ENCODE measurements around the gene TYW3.
"Not testable (repeated sequence)": the region's sequence is repeated elsewhere in the genome, so short reads cannot be mapped to it uniquely, and the experiment has no call there.

Gene TYW3

GRCh38 chr1:74732071-74732946 is 643 bp upstream of the TYW3 start:
- DNase-seq = not testable (repeated sequence)

- DNase-seq = peak; percentile 55
Observed at GRCh38 chr1:74733604-74734484, 892 bp downstream of the TYW3 start.

- DNase-seq = no peak
Observed at GRCh38 chr1:74737333-74737732, 4.4 kb downstream of the TYW3 start.

GRCh38 chr1:74740307-74740980 is 7.5 kb downstream of the TYW3 start:
- not testable (repeated sequence) for DNase-seq

GRCh38 chr1:74745247-74745646 is 12.3 kb downstream of the TYW3 start:
- DNase-seq = not testable (repeated sequence)

GRCh38 chr1:74748960-74749359 is 16.0 kb downstream of the TYW3 start:
- no peak for DNase-seq

GRCh38 chr1:74753104-74753503 is 20.2 kb downstream of the TYW3 start:
- no peak for DNase-seq

GRCh38 chr1:74755475-74755874 is 22.5 kb downstream of the TYW3 start:
- DNase-seq = no peak

GRCh38 chr1:74756650-74757049 is 23.7 kb downstream of the TYW3 start:
- DNase-seq = not testable (repeated sequence)

- DNase-seq = no peak
Observed at GRCh38 chr1:74763807-74764206, 30.9 kb downstream of the TYW3 start.

GRCh38 chr1:74766579-74766978 is 33.6 kb downstream of the TYW3 start:
- no peak for DNase-seq

GRCh38 chr1:74767490-74767889 is 34.5 kb downstream of the TYW3 start:
- DNase-seq = no peak

- peak; percentile 55 for DNase-seq
Observed at GRCh38 chr1:74771913-74772515, 39.1 kb downstream of the TYW3 start.

GRCh38 chr1:74772945-74773344 is 40.0 kb downstream of the TYW3 start:
- no peak for DNase-seq

- DNase-seq = no peak
Observed at GRCh38 chr1:74773582-74773981, 40.6 kb downstream of the TYW3 start.

- DNase-seq = no peak
Observed at GRCh38 chr1:74775735-74776134, 42.8 kb downstream of the TYW3 start.

GRCh38 chr1:74777525-74777924 is 44.6 kb downstream of the TYW3 start:
- DNase-seq = no peak

- DNase-seq = no peak
Observed at GRCh38 chr1:74779750-74780149, 46.8 kb downstream of the TYW3 start.

GRCh38 chr1:74780594-74780993 is 47.6 kb downstream of the TYW3 start:
- no peak for DNase-seq

- DNase-seq = no peak
Observed at GRCh38 chr1:74785944-74786343, 53.0 kb downstream of the TYW3 start.

- DNase-seq = no peak
Observed at GRCh38 chr1:74790453-74790852, 57.5 kb downstream of the TYW3 start.

- DNase-seq = no peak
Observed at GRCh38 chr1:74791491-74791890, 58.5 kb downstream of the TYW3 start.

- no peak for DNase-seq
Observed at GRCh38 chr1:74799119-74799657, 66.2 kb downstream of the TYW3 start.

All from NCI-H1436 (cell line).